Ishikawa (cell line): ENCODE measurements around the gene TMEM120A.

Experiments
- EGR1 ChIP-seq: IDR thresholded peaks from 2 replicates; pipeline ENCODE4 v1.6.1; 2012
- NFIC ChIP-seq: IDR thresholded peaks from 2 replicates; pipeline ENCODE4 v1.6.1; 2012
- RAD21 ChIP-seq: IDR thresholded peaks from 2 replicates; pipeline ENCODE4 v1.6.1; 2012; ENCODE audit warnings: low read depth
- TEAD4 ChIP-seq: IDR thresholded peaks from 2 replicates; pipeline ENCODE4 v1.6.1; 2012

- no peak for TF ChIP-seq RAD21
- TF ChIP-seq EGR1 = no peak
- no peak for TF ChIP-seq NFIC
- TF ChIP-seq TEAD4 = no peak
Observed at GRCh38 chr7:75977743-75978142, 16.7 kb downstream of the TMEM120A start.
